GM23338 (cell line): ENCODE measurements around the gene PLEKHG4.

Source experiments
- CREB1 ChIP-seq: fragments of 250-450 bp; sonication (Bioruptor Pico); IDR thresholded peaks from 2 replicates; pipeline ENCODE4 v1.5.0; 2020; ENCODE audit warnings: low read depth, mild to moderate bottlenecking, moderate library complexity
- EZH2 ChIP-seq: fragments of 200-600 bp; sonication (generic); IDR thresholded peaks from one replicate; pipeline ENCODE4 v1.8.0; 2017; ENCODE audit warnings: antibody characterized with exemption, mild to moderate bottlenecking, low read depth; ENCODE audit not compliant: unreplicated experiment
- JUNB ChIP-seq: IDR thresholded peaks from one replicate; pipeline ENCODE4 v1.6.1; 2016; ENCODE audit warnings: antibody characterized with exemption; ENCODE audit not compliant: unreplicated experiment
- POLR2AphosphoS5 ChIP-seq: IDR thresholded peaks from 2 replicates; pipeline ENCODE4 v1.6.1; 2016; ENCODE audit warnings: antibody characterized with exemption, low read depth
- TF ChIP-seq, protein P1 (sequence below), 2 experiments: fragments of 200-600 bp in 1 of 2; sonication (generic) in 1 of 2; conservative IDR thresholded peaks; 2 replicates each; pipeline versions ENCODE4 v1.5.1 to v1.6.1; 2016 to 2017; ENCODE audit warnings: antibody characterized with exemption in 2 of 2, low read depth in 2 of 2, mild to moderate bottlenecking in 2 of 2, moderate library complexity in 1 of 2
- TF ChIP-seq, protein P2 (sequence below): IDR thresholded peaks from 2 replicates; pipeline ENCODE4 v1.6.1; 2016; ENCODE audit warnings: antibody characterized with exemption
- TF ChIP-seq, protein P3 (sequence below): IDR thresholded peaks from one replicate; pipeline ENCODE4 v1.6.1; 2018; ENCODE audit warnings: antibody characterized with exemption; ENCODE audit not compliant: unreplicated experiment

DNA sequence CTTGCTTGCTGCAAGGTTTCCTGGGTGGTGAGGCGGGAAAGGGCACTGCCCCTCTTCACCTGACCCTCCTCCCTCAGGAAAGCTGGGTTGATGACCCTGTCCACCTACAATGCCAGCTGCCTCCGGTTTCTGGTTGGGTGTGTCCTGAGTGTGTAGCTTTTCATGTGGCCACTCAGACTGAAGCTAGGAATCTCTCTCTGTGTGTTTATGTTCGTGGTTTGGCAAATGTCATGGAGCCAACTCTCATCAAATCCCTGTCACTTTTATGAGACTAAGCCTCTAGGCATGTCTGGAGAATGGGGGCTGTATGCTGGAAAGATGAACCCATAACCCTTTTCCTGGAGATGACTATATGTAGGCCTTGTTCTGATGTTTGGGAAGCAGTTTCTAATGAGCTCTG lies 17.1 kb downstream of the PLEKHG4 start:
- no peak for TF ChIP-seq EZH2
- TF ChIP-seq, protein P1, sequence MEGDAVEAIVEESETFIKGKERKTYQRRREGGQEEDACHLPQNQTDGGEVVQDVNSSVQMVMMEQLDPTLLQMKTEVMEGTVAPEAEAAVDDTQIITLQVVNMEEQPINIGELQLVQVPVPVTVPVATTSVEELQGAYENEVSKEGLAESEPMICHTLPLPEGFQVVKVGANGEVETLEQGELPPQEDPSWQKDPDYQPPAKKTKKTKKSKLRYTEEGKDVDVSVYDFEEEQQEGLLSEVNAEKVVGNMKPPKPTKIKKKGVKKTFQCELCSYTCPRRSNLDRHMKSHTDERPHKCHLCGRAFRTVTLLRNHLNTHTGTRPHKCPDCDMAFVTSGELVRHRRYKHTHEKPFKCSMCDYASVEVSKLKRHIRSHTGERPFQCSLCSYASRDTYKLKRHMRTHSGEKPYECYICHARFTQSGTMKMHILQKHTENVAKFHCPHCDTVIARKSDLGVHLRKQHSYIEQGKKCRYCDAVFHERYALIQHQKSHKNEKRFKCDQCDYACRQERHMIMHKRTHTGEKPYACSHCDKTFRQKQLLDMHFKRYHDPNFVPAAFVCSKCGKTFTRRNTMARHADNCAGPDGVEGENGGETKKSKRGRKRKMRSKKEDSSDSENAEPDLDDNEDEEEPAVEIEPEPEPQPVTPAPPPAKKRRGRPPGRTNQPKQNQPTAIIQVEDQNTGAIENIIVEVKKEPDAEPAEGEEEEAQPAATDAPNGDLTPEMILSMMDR (conservative IDR thresholded peaks at IDR 0.05; ENCODE audit: low read depth in 2 of 2), result no peak
- TF ChIP-seq POLR2AphosphoS5, result no peak
- no peak for TF ChIP-seq CREB1 (CRISPR knock-in tag)
- TF ChIP-seq, protein P2, sequence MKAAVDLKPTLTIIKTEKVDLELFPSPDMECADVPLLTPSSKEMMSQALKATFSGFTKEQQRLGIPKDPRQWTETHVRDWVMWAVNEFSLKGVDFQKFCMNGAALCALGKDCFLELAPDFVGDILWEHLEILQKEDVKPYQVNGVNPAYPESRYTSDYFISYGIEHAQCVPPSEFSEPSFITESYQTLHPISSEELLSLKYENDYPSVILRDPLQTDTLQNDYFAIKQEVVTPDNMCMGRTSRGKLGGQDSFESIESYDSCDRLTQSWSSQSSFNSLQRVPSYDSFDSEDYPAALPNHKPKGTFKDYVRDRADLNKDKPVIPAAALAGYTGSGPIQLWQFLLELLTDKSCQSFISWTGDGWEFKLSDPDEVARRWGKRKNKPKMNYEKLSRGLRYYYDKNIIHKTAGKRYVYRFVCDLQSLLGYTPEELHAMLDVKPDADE, result no peak
- TF ChIP-seq, protein P3, sequence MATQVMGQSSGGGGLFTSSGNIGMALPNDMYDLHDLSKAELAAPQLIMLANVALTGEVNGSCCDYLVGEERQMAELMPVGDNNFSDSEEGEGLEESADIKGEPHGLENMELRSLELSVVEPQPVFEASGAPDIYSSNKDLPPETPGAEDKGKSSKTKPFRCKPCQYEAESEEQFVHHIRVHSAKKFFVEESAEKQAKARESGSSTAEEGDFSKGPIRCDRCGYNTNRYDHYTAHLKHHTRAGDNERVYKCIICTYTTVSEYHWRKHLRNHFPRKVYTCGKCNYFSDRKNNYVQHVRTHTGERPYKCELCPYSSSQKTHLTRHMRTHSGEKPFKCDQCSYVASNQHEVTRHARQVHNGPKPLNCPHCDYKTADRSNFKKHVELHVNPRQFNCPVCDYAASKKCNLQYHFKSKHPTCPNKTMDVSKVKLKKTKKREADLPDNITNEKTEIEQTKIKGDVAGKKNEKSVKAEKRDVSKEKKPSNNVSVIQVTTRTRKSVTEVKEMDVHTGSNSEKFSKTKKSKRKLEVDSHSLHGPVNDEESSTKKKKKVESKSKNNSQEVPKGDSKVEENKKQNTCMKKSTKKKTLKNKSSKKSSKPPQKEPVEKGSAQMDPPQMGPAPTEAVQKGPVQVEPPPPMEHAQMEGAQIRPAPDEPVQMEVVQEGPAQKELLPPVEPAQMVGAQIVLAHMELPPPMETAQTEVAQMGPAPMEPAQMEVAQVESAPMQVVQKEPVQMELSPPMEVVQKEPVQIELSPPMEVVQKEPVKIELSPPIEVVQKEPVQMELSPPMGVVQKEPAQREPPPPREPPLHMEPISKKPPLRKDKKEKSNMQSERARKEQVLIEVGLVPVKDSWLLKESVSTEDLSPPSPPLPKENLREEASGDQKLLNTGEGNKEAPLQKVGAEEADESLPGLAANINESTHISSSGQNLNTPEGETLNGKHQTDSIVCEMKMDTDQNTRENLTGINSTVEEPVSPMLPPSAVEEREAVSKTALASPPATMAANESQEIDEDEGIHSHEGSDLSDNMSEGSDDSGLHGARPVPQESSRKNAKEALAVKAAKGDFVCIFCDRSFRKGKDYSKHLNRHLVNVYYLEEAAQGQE, result no peak
- no peak for TF ChIP-seq JUNB
